ENCODE data around the gene LOXL1.

The LOXL1 gene

GRCh38 chr15:73993211-73993994 is 67.1 kb downstream of the LOXL1 start:
- no peak for DNase-seq (ENCODE audit: low read depth in 2 of 2)

- peak; percentile 84 to 96 for DNase-seq (ENCODE audit: low read depth in 2 of 2)
Observed at GRCh38 chr15:73994413-73994883, 68.2 kb downstream of the LOXL1 start, which contains the start of gene PML. Gene PML, plus strand, starts transcription at chr15:73994716. Its CDS starts 97 bp downstream, at chr15:73994813.

GRCh38 chr15:73994912-73995622 is 68.8 kb downstream of the LOXL1 start:
- DNase-seq (ENCODE audit: low read depth in 2 of 2): no peak

GRCh38 chr15:73996267-73996666 is 70.0 kb downstream of the LOXL1 start:
- no peak for DNase-seq (ENCODE audit: low read depth in 2 of 2)

GRCh38 chr15:73996939-73997338 is 70.7 kb downstream of the LOXL1 start:
- DNase-seq (ENCODE audit: low read depth in 2 of 2): no peak

GRCh38 chr15:73997986-73998385 is 71.7 kb downstream of the LOXL1 start:
- no peak for DNase-seq (ENCODE audit: low read depth in 2 of 2)
